Parathyroid adenoma (tissue), 2 donors: ENCODE data around the gene ANO9.

Source experiments
- H2AFZ ChIP-seq: fragments of 300-600 bp; sonication (generic); one replicate; pipeline ENCODE4 v1.7.0; 2017; ENCODE audit warnings: antibody characterized with exemption, mild to moderate bottlenecking
- H3K27ac ChIP-seq: fragments of 300-600 bp; sonication (generic); one replicate; pipeline ENCODE4 v1.7.0; 2017
- H3K27me3 ChIP-seq: fragments of 300-600 bp; sonication (generic); one replicate; pipeline ENCODE4 v1.7.0; 2017; ENCODE audit warnings: low read length; ENCODE audit not compliant: control insufficient read depth, insufficient read depth
- H3K36me3 ChIP-seq: fragments of 300-600 bp; sonication (generic); one replicate; pipeline ENCODE4 v1.7.0; 2017; ENCODE audit warnings: low read length; ENCODE audit not compliant: control insufficient read depth, insufficient read depth
- H3K4me1 ChIP-seq: fragments of 300-600 bp; sonication (generic); one replicate; pipeline ENCODE4 v1.7.0; 2017; ENCODE audit warnings: control low read depth
- H3K4me2 ChIP-seq: fragments of 300-600 bp; sonication (generic); one replicate; pipeline ENCODE4 v1.7.0; 2017; ENCODE audit warnings: low read length
- H3K4me3 ChIP-seq: fragments of 300-600 bp; sonication (generic); one replicate; pipeline ENCODE4 v1.7.0; 2017; ENCODE audit warnings: low read depth, low read length
- H3K79me2 ChIP-seq: fragments of 300-600 bp; sonication (generic); one replicate; pipeline ENCODE4 v1.7.0; 2017; ENCODE audit warnings: control low read depth
- H3K9ac ChIP-seq: fragments of 300-600 bp; sonication (generic); one replicate; pipeline ENCODE4 v1.7.0; 2017; ENCODE audit warnings: mild to moderate bottlenecking
- H3K9me3 ChIP-seq: fragments of 300-600 bp; sonication (generic); one replicate; pipeline ENCODE4 v1.7.0; 2017; ENCODE audit warnings: low read length; ENCODE audit not compliant: control insufficient read depth
- CTCF ChIP-seq: fragments of 300-600 bp; sonication (generic); IDR thresholded peaks from one replicate; pipeline ENCODE4 v1.7.0; 2017; ENCODE audit warnings: antibody characterized with exemption, mild to moderate bottlenecking
- donor health status: primary hyperparathyroidism.

Gene ANO9

GRCh38 chr11:454043-454442, 12.2 kb upstream of the ANO9 start:
- H3K9me3 ChIP-seq, result no peaks in the 10 kb centered on the region
- TF ChIP-seq CTCF, result no peak
- H3K79me2 ChIP-seq, result peaks cover 2% of the 10 kb centered on the region
- H3K27me3 ChIP-seq, result no peaks in the 10 kb centered on the region
- H3K9ac ChIP-seq, result no peak overlapping the region
- H3K36me3 ChIP-seq, result no peaks in the 10 kb centered on the region
- H3K4me1 ChIP-seq, result peaks cover 19% of the 10 kb centered on the region
- H3K4me3 ChIP-seq, result no peak overlapping the region
- H3K4me2 ChIP-seq, result no peak overlapping the region
- H2AFZ ChIP-seq, result no peak overlapping the region
- no peak overlapping the region for H3K27ac ChIP-seq

GRCh38 chr11:453564-453963, 11.8 kb upstream of the ANO9 start:
- Histone ChIP-seq H3K79me2 (no peaks in the 10 kb centered on the region), H3K9me3 (no peaks in the 10 kb centered on the region), H3K4me3 (no peak overlapping the region), H3K36me3 (no peaks in the 10 kb centered on the region), H3K4me1 (peaks cover 19% of the 10 kb centered on the region), H3K9ac (no peak overlapping the region), H2AFZ (no peak overlapping the region), H3K4me2 (no peak overlapping the region), H3K27me3 (no peaks in the 10 kb centered on the region), H3K27ac (no peak overlapping the region)
- no peak for TF ChIP-seq CTCF

- no peaks in the 10 kb centered on the region for H3K79me2 ChIP-seq
- no peak overlapping the region for H2AFZ ChIP-seq
- H3K27ac ChIP-seq, result no peak overlapping the region
- no peak overlapping the region for H3K9ac ChIP-seq
- H3K4me1 ChIP-seq, result peaks cover 19% of the 10 kb centered on the region
- no peaks in the 10 kb centered on the region for H3K9me3 ChIP-seq
- H3K4me2 ChIP-seq, result no peak overlapping the region
- no peaks in the 10 kb centered on the region for H3K36me3 ChIP-seq
- no peak for TF ChIP-seq CTCF
- no peaks in the 10 kb centered on the region for H3K27me3 ChIP-seq
- H3K4me3 ChIP-seq, result no peak overlapping the region
Observed at GRCh38 chr11:452916-453527, 11.2 kb upstream of the ANO9 start.

- no peak overlapping the region for H3K4me2 ChIP-seq
- H2AFZ ChIP-seq, result no peak overlapping the region
- H3K9me3 ChIP-seq, result no peaks in the 10 kb centered on the region
- no peak overlapping the region for H3K9ac ChIP-seq
- H3K27ac ChIP-seq, result no peak overlapping the region
- TF ChIP-seq CTCF, result no peak
- no peaks in the 10 kb centered on the region for H3K79me2 ChIP-seq
- no peaks in the 10 kb centered on the region for H3K27me3 ChIP-seq
- no peaks in the 10 kb centered on the region for H3K36me3 ChIP-seq
- no peak overlapping the region for H3K4me3 ChIP-seq
- H3K4me1 ChIP-seq, result peaks cover 19% of the 10 kb centered on the region
Observed at GRCh38 chr11:452203-452744, 10.5 kb upstream of the ANO9 start.

GRCh38 chr11:451738-452137, 9.9 kb upstream of the ANO9 start:
- Histone ChIP-seq H3K36me3 (no peaks in the 10 kb centered on the region), H3K4me3 (no peak overlapping the region), H3K9me3 (no peaks in the 10 kb centered on the region), H3K4me1 (peaks cover 18% of the 10 kb centered on the region), H3K79me2 (no peaks in the 10 kb centered on the region), H3K9ac (no peak overlapping the region), H3K27ac (no peak overlapping the region), H3K27me3 (no peaks in the 10 kb centered on the region), H2AFZ (no peak overlapping the region), H3K4me2 (no peak overlapping the region)
- no peak for TF ChIP-seq CTCF
